T follicular helper cell (primary cell): ENCODE results near the gene SLC39A6.
"Not testable (repeated sequence)": the region's sequence is repeated elsewhere in the genome, so short reads cannot be mapped to it uniquely, and the experiment has no call there.

ENCODE experiments used
- DNase-seq: peaks from one replicate; pipeline ENCODE4 v3.0.0-alpha.2; 2020; ENCODE audit warnings: low read depth

The SLC39A6 gene

GRCh38 chr18:36096955-36097354 is 32.2 kb downstream of the SLC39A6 start:
- DNase-seq: no peak

GRCh38 chr18:36095936-36096519 is 33.1 kb downstream of the SLC39A6 start:
- DNase-seq: no peak

GRCh38 chr18:36094431-36094830 is 34.7 kb downstream of the SLC39A6 start:
- DNase-seq: no peak

GRCh38 chr18:36092116-36092515 is 37.0 kb downstream of the SLC39A6 start:
- DNase-seq: not testable (repeated sequence)

- no peak for DNase-seq
These were observed 40.1 kb downstream of the SLC39A6 start for GRCh38 chr18:36089001-36089400.

- no peak for DNase-seq
These were observed 40.9 kb downstream of the SLC39A6 start for GRCh38 chr18:36088256-36088655.

- no peak for DNase-seq
These were observed 43.0 kb downstream of the SLC39A6 start for GRCh38 chr18:36086186-36086585.

GRCh38 chr18:36085195-36085594 is 43.9 kb downstream of the SLC39A6 start:
- DNase-seq: no peak

- no peak for DNase-seq
These were observed 45.4 kb downstream of the SLC39A6 start for GRCh38 chr18:36083729-36084128.

GRCh38 chr18:36081118-36081517 is 48.0 kb downstream of the SLC39A6 start:
- not testable (repeated sequence) for DNase-seq

- DNase-seq: no peak
These were observed 50.2 kb downstream of the SLC39A6 start for GRCh38 chr18:36078751-36079529.

- DNase-seq: not testable (repeated sequence)
These were observed 51.4 kb downstream of the SLC39A6 start for GRCh38 chr18:36077764-36078163.

GRCh38 chr18:36075862-36076587 is 53.1 kb downstream of the SLC39A6 start:
- no peak for DNase-seq

GRCh38 chr18:36074435-36074834 is 54.7 kb downstream of the SLC39A6 start:
- no peak for DNase-seq

GRCh38 chr18:36073676-36074075 is 55.5 kb downstream of the SLC39A6 start:
- no peak for DNase-seq

- not testable (repeated sequence) for DNase-seq
These were observed 56.7 kb downstream of the SLC39A6 start for GRCh38 chr18:36072406-36072805.

- DNase-seq: peak; percentile 91
These were observed 61.8 kb downstream of the SLC39A6 start, which contains the start of gene RPRD1A for GRCh38 chr18:36067055-36067957. TSS of gene RPRD1A (minus strand) at chr18:36067559. CDS start at chr18:36067404, 155 bp downstream.

GRCh38 chr18:36066686-36067054 is 62.5 kb downstream of the SLC39A6 start:
- no peak for DNase-seq

- no peak for DNase-seq
These were observed 63.1 kb downstream of the SLC39A6 start for GRCh38 chr18:36066001-36066400.

- DNase-seq: not testable (repeated sequence)
These were observed 64.4 kb downstream of the SLC39A6 start for GRCh38 chr18:36064809-36065079.

- no peak for DNase-seq
These were observed 64.9 kb downstream of the SLC39A6 start for GRCh38 chr18:36064027-36064808.
